Activated CD8-positive, alpha-beta memory T cell treated with anti-CD3 and anti-CD28 coated beads for 4 hours (primary cell): ENCODE data around the gene SCLY.

Experiments
- DNase-seq, 2 donors: peaks; one replicate each; pipeline ENCODE4 v3.0.0-alpha.2; 2020; ENCODE audit warnings: low read depth in 2 of 2

SCLY gene

GRCh38 chr2:238097201-238097987 lies 36.6 kb downstream of the SCLY start:
- DNase-seq: no peak

DNA sequence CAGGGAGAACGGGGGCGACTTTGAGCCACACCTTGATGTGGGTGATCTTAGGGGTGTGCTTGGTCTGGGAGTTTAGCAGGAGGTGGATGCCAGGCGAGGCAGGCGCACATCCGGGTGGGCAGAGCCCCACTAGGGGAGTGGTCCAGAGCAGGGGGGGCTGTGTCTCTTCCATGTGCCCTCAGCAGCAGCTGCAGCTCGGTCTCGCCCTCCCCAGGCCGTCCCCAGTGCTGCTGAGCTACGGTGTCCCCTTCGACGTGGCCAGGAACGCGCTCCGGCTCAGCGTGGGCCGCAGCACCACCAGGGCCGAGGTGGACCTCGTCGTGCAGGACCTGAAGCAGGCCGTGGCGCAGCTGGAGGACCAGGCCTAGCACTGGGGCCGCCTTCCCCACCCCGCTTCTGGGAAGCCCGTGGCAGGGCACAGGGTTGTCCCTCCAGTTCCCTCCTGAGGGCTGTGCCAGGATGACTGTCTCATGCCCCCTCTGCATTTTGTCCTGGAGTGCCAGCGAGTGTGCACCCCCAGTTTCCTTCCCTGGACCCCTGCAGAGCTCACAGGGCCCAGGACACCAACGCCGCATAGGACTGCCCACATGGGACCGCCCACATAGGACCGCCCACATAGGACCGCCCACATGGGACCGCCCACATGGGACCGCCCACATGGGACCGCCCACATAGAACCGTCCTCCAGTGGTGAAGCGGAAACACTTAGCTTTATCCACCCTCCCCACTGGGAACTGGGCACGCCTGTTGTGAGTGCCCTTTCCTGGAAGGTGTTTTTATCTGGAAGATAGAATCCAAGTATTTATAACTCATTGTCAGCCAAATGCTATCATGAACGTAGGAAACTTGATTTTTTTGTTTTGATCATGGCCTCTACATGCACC lies 37.4 kb downstream of the SCLY start:
- DNase-seq: no peak

DNA sequence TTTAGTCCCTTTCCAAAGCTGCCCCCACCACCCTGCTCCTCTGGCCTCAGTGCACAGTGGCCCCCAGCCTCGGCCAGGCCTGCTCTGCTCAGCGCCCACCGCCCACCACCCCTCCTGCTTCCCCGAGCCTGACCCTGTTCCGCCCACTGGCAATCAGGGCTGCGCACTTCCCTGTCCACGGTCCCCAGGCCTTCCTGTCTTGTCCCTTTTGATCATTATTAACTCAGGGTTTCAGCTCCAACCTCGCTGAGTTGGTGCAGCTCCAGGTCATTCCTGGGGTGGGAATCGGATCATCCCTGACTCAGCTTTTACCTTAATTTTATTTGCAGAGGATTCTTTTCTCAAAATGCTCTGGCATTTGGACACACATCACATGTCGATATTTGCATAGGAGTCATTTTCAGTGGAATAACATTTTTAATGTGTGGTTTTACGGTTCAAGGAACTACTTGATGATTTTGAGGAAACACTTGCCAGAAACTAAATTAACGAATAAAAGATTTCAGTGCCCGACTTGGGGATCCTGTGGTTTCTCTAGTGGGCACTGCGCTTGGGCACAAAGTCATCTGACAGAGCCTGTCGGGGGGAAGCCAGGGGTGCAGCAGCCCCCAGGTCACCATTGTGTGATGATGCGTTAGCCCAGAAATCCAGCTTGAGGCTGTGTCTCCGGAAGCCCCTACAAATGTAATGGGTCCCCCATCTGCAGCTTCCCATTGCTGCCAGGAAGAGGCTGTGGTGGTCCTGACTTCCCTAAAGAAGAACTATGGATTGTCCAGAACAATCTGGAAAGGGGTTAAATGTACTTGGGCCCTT lies 38.3 kb downstream of the SCLY start:
- DNase-seq: no peak

DNA sequence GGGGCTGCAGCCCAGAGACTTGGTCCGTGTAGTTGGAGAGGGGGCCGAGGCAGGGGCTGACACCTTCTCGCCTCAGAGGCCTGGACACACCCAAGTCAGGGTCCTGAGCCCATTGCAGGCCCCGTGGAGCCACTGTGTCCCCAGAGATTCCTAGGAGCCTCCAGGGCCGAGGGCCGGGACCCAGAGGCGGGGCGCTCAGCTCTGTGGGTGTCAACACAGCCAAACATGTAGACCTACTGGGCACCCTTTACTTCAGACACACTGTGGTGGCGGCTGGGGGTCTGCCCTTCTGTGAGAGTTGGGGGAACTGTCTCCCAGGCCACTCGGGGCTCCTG lies 38.9 kb downstream of the SCLY start:
- DNase-seq: no peak

DNA sequence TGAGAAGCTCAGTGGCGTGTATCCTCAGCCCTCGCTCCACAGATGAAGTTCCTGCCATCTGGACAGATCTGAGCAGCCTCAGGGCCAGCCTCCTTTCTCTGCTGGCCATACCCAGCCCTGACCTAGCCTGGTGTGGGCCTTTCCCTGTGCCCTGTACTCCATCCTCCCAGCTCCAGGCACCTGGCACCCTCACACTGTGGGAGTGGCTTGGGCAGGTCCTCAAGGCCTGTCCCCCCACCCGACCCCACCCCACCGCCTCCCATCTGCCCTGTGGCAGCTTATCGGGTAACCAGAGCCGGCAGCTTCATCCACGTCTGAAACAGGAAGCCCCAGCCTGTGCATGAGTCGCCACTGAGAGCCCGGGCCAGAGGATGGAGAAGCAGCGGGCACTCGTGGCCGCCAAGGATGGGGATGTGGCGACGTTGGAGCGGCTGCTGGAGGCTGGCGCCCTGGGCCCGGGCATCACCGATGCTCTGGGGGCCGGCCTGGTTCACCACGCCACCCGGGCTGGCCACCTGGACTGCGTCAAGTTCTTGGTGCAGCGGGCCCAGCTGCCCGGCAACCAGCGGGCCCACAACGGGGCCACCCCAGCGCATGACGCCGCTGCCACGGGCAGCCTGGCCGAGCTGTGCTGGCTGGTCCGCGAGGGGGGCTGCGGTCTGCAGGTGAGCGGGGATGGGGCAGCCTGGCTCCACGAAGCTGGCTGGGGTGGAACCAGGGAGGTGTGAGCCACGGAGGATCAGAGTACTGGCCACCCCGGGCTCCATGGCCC lies 39.4 kb downstream of the SCLY start, which contains the start of gene ESPNL:
Gene ESPNL, plus strand, starts transcription at position 292 of the 772 bp plus-strand sequence. Its CDS starts 80 bp downstream, at position 372.
- DNase-seq: no peak

GRCh38 chr2:238100821-238101771 lies 40.3 kb downstream of the SCLY start:
- DNase-seq: no peak

DNA sequence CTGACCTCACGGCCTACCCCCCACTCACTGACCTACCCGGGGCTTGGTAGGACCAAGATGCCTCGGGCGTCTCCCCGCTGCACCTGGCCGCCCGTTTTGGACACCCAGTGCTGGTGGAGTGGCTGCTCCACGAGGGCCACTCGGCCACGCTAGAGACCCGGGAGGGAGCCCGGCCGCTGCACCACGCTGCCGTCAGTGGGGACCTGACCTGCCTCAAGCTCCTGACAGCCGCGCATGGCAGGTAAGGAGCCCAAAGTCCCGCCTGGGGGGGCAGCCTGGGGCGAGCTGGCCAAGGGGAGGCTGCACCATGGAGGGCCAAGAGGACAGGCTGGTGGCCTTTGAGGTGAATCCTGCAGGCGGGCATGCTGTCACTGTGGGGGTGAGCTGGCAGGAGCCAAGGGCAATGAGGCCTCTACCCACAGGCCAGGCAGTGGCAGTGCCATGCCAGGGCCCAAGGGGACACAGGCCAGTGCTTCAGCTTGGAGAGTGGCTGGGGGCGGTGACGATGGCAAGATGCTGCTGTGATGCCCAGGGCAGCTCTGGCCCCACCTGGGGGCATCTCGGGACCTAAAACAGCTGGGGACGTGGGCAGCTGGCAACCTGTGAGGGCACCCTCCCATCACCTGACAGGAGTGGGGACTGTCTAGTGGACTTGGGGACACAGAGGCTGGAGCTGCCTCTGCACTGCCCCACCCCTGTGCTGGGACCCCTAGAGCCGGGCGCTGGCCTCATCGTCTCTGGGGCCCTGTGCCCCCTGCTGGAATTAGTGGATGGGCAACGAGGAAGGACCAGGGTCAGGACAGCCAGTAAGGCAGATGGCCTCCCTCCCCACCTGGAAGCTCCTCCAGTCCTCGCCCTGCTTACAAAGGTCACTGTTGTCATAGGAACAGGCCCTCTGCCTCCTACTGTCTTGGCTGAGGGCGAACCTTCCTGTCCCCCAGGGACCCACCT lies 41.4 kb downstream of the SCLY start:
- no peak for DNase-seq

- no peak for DNase-seq
Measured at GRCh38 chr2:238102865-238103264, 42.1 kb downstream of the SCLY start.

GRCh38 chr2:238103465-238104225 lies 42.8 kb downstream of the SCLY start:
- DNase-seq: no peak

DNA sequence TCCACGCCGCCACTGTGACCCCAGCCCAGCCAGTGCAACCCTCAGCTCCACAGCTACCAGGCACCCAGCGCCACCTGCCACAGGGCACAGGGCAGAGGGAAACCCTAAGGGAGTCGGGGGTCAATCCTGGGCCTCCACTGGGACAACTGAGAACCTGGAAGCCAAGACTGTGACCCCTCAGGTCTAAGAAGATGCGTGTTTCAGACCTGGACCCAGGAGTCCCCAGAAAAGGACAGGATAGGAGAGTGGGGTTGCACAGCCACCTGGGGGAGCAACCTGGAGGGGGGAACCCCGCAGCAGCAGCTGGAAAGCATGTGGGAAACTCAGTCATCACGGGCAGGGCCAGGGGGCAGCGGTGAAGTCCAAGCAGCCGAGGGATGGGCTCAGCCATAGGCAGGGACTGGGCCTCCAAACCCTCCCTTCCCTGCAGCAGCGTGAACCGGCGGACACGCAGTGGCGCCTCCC lies 43.5 kb downstream of the SCLY start:
- DNase-seq: no peak

DNA sequence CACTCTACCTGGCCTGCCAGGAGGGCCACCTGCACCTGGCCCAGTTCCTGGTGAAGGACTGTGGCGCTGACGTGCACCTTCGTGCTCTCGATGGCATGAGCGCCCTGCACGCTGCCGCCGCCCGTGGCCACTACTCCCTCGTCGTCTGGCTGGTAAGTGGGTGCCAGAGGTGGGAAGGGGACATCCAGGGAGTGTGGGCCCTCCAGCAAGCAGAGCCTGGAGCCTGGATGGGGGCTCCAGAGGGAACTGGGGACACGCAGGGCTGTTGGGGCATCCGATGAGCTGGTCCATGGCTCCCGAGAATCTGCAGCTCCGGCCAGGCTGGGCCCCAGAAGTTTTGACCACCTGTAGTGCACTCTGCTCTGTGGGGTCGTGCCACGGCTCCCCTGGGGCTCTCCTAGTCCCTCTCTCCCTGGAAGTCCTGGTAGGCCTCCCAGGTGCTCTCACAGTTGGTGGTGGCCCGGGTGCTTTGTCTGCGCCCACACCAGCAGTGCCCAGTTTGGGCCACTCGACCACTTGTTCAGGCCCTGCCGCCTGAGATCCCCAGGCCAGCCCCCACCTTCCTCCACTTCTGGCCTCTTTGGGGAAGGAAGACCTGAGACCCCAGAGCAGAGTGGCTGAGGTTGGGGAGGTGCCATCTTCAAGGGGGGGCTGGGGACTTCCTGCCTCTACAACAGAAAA lies 44.0 kb downstream of the SCLY start:
- DNase-seq: no peak

GRCh38 chr2:238105506-238106338 lies 44.9 kb downstream of the SCLY start:
- no peak for DNase-seq

GRCh38 chr2:238106339-238106697 lies 45.5 kb downstream of the SCLY start:
- DNase-seq: no peak

DNA sequence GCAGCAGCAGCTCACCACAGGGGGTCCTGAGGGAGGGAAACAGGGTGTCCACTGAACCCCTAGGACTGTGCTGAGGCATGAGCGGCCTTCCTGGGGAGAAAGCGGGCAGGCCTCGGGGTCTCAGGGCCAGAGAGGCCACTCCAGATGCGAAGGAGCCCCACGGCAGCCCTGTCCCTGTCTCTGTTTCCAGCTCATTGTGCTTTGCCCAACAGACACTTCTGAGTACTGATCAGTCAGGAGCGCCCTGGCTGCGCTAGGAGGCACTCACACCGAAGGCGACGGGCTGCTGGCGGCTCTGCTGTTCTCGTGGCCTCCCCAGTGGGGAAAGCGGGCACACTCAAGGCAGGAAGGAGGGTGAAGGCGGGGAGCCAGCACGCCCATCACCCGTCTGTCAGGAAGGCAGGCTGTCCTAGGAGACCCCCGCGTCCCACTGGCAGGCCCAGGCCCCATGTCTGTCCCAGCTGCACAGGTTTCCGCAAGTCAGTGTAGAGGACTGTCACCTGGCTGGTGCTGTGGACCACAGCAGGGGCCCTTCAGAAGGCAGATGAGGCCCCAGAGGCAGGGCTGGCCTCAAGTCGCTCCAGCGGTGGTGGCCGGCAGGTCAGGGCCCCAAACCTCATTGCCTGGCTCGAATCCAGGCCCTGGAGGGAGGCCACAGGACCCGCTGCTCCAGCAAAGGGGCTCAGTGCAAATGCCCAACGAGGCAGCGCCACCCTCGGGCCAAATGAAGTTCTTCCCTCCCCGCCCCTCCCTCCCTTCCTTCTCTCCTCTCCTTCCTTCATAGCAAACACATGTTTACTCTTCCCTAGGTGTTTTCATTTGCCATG lies 46.1 kb downstream of the SCLY start:
- no peak for DNase-seq

DNA sequence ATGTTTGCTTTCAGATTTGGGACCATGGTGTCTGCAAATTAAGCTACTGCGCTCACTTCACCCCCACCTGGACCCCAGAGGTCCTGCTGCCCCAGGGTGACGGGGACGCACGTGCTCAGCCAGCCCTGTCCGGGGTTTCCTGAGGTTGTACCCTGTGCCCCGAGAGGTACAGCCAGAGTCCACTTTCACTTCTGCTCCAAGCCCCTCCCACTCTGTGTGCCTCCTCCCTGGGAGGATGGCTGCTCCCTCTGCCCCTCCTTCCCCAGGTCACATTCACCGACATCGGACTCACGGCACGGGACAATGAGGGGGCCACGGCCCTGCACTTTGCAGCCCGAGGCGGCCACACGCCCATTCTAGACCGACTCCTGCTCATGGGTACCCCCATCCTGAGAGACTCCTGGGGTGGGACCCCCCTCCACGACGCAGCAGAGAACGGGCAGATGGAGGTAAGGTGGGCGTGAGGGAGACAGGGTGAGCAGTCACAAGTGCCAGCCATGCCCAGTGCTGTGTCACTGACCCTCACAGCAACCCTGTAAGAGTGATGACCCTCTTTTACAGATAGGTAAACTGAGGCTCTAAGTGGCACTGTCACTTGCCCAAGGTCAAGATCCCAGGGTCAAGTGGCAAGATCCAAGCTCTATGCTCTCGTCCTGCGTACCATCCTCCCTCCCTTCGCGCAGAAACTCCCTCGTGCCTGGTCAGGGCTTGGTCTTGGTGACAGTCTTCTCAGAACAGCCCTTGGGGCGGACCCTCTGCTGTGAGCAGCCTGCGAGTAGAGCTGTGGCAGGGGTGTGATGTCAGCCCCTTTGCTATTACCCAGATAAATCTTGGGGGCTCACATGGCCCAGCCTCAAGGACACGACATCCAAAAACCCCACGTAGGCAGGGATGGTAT lies 47.0 kb downstream of the SCLY start:
- DNase-seq: no peak
